Activated naive CD4-positive, alpha-beta T cell treated with anti-CD3 and anti-CD28 coated beads, Interleukin-2, amount 50 U/mL, for 72 hours (primary cell): ENCODE data around the gene SS18L1. TPM values are rescaled to one million over a fixed set of nuclear protein-coding genes. Genes with fewer than 3 reads are reported as not detected.

Experiments used
- ATAC-seq, 2 donors: fragments of 150-1000 bp; cut with Tn5 transposase; 2 replicates each; pipeline ENCODE4 v1.10.0; 2021; ENCODE audit warnings: mild to moderate bottlenecking in 2 of 2, moderate library complexity in 2 of 2
- DNase-seq, 2 donors: peaks; one replicate each; pipeline ENCODE4 v3.0.0; 2021 to 2022; ENCODE audit warnings: low spot score in 2 of 2
- H3K27ac Mint-ChIP-seq, 2 donors: one replicate each; pipeline ENCODE4 v1.8.0; 2022; ENCODE audit warnings: mild to moderate bottlenecking in 2 of 2, mixed read lengths in 2 of 2
- H3K36me3 Mint-ChIP-seq, 2 donors: one replicate each; pipeline ENCODE4 v1.8.0; 2022; ENCODE audit warnings: mixed read lengths in 2 of 2
- H3K9me3 Mint-ChIP-seq, 2 donors: one replicate each; pipeline ENCODE4 v1.8.0; 2022; ENCODE audit warnings: mixed read lengths in 2 of 2
- total RNA-seq, 2 donors: library from RNA; stranded (reverse); gene quantifications; one replicate each; pipeline ENCODE4 v1.2.3, GENCODE V29; 2022

The SS18L1 gene
- total RNA-seq, 2 donors from 2014 or later = 21.7 to 52.4 TPM

DNA sequence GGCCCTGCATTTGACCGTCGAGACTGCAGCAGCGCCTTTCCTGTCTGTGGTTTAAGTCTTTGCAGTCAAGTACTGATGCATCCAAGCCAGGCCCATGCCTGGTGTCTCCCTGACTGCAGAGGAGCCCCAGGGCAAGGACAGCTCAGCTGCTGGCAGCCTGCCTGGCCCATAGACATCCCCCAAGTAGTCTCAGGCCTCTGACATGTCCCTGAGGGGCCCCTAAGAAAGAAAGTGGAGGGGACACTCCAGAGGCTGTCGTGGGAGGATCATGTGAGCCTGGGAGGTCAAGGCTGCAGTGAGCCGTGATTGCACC, 58.5 kb downstream of the SS18L1 start:
- peak overlapping the region in 1 of 2 donors; percentile 82 for H3K27ac Mint-ChIP-seq
- no peak for DNase-seq
- no peaks in the 10 kb centered on the region for H3K9me3 Mint-ChIP-seq
- H3K36me3 Mint-ChIP-seq = peaks cover 15 to 18% of the 10 kb centered on the region in 2 donors
- ATAC-seq = no peak

GRCh38 chr20:62202676-62203377, 59.3 kb downstream of the SS18L1 start:
- no peak for ATAC-seq
- no peak overlapping the region for H3K27ac Mint-ChIP-seq
- H3K36me3 Mint-ChIP-seq = peaks cover 15 to 18% of the 10 kb centered on the region in 2 donors
- no peak for DNase-seq
- H3K9me3 Mint-ChIP-seq = no peaks in the 10 kb centered on the region

DNA sequence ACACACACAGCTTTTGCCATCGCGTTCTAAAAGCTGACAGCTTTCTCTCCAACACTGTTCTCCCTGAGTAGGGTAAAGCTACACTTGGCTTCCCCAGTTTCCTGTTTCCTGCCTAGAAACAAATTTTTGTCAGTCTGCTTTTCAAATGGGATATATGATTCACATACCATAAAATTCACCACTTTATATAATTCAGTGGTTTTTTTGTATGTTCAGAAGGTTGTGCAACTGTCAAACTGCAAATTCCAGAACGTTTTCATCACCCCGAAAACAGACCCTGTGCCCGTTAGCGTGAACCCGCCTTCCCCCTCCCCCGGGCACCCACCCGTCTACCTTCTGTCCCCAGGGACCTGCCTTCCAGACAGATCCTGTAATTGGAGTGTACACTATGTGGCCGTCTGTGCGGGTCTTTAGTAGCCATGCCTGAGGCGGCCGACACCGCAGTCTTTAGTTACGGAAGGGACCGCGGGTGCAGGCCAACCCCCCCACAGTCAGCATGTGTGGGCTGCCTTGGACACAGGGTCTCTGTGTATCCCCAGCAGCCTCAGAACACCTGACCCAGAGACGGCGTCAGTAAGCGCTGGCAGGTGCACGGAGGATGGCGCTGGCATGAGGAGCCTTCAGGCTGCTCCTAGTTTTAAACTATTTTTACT, 59.9 kb downstream of the SS18L1 start:
- ATAC-seq (no peak), DNase-seq (no peak)
- H3K27ac Mint-ChIP-seq = no peak overlapping the region
- H3K36me3 Mint-ChIP-seq = peaks cover 11 to 14% of the 10 kb centered on the region in 2 donors
- H3K9me3 Mint-ChIP-seq = no peaks in the 10 kb centered on the region

- peaks cover 0 to 4% of the 10 kb centered on the region in 2 donors for H3K36me3 Mint-ChIP-seq
- peak overlapping the region in 1 of 2 donors; percentile 29 for H3K27ac Mint-ChIP-seq
- ATAC-seq = no peak
- DNase-seq = no peak
- H3K9me3 Mint-ChIP-seq = no peaks in the 10 kb centered on the region
Measured at GRCh38 chr20:62205618-62206387, 62.2 kb downstream of the SS18L1 start.

GRCh38 chr20:62206388-62206775, 62.8 kb downstream of the SS18L1 start:
- DNase-seq (no peak), ATAC-seq (no peak)
- Mint-ChIP-seq H3K9me3 (no peaks in the 10 kb centered on the region), H3K36me3 (peaks cover 0 to 3% of the 10 kb centered on the region in 2 donors), H3K27ac (no peak overlapping the region)

GRCh38 chr20:62208061-62208794, 64.7 kb downstream of the SS18L1 start:
- Mint-ChIP-seq H3K36me3 (no peaks in the 10 kb centered on the region), H3K27ac (no peak overlapping the region), H3K9me3 (no peaks in the 10 kb centered on the region)
- ATAC-seq (no peak), DNase-seq (no peak)

DNA sequence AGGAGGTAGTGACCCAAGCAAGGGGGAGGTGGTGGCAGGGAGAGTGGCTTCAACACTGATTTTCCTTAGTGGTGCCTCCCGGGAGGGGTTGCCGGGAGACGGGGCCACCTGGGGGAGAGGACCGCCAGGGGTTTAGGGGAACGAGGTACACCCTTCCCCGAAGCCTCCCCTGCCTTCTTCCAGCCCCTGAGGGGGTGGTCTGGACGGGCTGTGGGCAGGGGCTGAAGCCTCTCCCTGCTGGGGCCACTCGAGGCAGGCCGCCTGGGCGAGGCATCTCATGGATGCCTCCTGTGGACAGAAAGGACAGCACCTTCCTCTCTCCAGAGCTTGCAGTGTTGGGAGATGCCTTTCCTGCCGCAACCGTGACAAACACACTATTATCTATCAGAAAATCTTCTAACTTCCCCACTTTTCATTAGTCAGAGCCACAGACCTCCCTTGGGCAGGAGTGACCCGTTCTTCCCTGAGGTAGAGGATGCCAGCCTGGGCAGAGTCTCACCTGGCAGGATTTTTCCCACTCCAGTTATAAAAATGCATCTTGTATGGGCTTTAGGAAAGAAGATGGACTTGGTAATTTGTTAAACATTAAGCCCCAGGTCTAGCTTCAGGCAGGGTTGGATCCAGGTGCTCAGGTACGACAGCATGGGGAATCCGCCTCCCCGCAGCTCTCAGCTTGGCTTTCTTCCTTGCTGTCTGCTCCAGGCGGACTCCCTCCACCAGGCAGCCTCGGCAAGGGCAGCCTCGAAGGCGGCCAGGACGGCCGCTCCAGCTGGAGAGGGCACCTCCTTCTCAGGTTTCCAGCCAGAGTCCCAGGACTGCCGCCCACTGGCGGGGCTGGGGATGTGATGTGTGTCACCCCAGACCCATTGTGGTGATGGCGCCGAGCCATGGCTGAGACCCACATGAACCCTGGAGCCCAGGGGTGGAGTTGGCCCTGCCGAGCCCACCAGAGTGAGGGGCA, 65.5 kb downstream of the SS18L1 start:
- no peak overlapping the region for H3K27ac Mint-ChIP-seq
- no peak for DNase-seq
- H3K36me3 Mint-ChIP-seq = no peaks in the 10 kb centered on the region
- peak in 1 of 2 donors; percentile 29 for ATAC-seq
- no peaks in the 10 kb centered on the region for H3K9me3 Mint-ChIP-seq

- Mint-ChIP-seq H3K27ac (no peak overlapping the region), H3K9me3 (no peaks in the 10 kb centered on the region), H3K36me3 (no peaks in the 10 kb centered on the region)
- DNase-seq (no peak), ATAC-seq (no peak)
Measured at GRCh38 chr20:62209850-62210495, 66.4 kb downstream of the SS18L1 start.

GRCh38 chr20:62210496-62210855, 66.9 kb downstream of the SS18L1 start:
- Mint-ChIP-seq H3K9me3 (no peaks in the 10 kb centered on the region), H3K36me3 (no peaks in the 10 kb centered on the region), H3K27ac (no peak overlapping the region)
- DNase-seq (no peak), ATAC-seq (no peak)

GRCh38 chr20:62211216-62211615, 67.6 kb downstream of the SS18L1 start:
- ATAC-seq (no peak), DNase-seq (no peak)
- no peaks in the 10 kb centered on the region for H3K9me3 Mint-ChIP-seq
- H3K27ac Mint-ChIP-seq = no peak overlapping the region
- H3K36me3 Mint-ChIP-seq = no peaks in the 10 kb centered on the region

DNA sequence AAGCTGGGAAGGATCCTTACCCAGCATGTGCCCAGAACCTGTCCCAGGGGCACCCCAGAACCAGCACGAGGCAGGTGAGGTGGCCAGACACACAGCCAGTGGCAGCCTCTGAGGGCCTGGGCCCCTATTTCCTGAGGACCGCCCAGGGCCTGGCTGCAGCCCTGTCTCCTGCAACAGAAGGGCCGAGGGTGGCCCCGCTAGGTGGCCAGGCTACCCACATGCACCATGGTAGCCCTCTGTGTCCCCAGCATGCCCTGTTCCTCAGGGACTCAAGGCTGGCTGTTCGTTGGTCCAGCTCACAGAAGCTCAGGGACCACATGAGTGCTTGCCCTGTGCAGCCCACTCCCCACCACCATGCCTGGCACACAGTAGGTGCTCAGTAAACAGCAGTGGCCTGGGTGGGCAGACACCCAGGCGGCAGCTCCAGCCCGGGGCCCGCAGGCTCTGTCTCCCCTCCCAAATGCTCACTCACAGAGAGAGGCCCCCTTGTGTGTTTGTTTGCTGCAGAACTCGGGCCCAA, 68.3 kb downstream of the SS18L1 start:
- DNase-seq = no peak
- peak in 1 of 2 donors; percentile 23 for ATAC-seq
- no peaks in the 10 kb centered on the region for H3K36me3 Mint-ChIP-seq
- H3K9me3 Mint-ChIP-seq = no peaks in the 10 kb centered on the region
- no peak overlapping the region for H3K27ac Mint-ChIP-seq

GRCh38 chr20:62212299-62212698, 68.7 kb downstream of the SS18L1 start:
- no peak for ATAC-seq
- H3K9me3 Mint-ChIP-seq = no peaks in the 10 kb centered on the region
- DNase-seq = no peak
- no peaks in the 10 kb centered on the region for H3K36me3 Mint-ChIP-seq
- no peak overlapping the region for H3K27ac Mint-ChIP-seq

GRCh38 chr20:62214067-62214466, 70.5 kb downstream of the SS18L1 start:
- no peaks in the 10 kb centered on the region for H3K36me3 Mint-ChIP-seq
- DNase-seq (no peak), ATAC-seq (no peak)
- H3K9me3 Mint-ChIP-seq = no peaks in the 10 kb centered on the region
- no peak overlapping the region for H3K27ac Mint-ChIP-seq

GRCh38 chr20:62215020-62215990, 71.7 kb downstream of the SS18L1 start:
- DNase-seq = no peak
- no peak for ATAC-seq

More at GRCh38 chr20:62215020-62215990, 71.7 kb downstream of the SS18L1 start:
- H3K27ac Mint-ChIP-seq = no peak overlapping the region
- no peaks in the 10 kb centered on the region for H3K9me3 Mint-ChIP-seq
- no peaks in the 10 kb centered on the region for H3K36me3 Mint-ChIP-seq
